ENCODE measurements around the gene PTPN3. TPM values are rescaled to one million over a fixed set of nuclear protein-coding genes. Genes with fewer than 3 reads are reported as not detected.

The PTPN3 gene
- total RNA-seq, 2 experiments from 2014 or later: 0.58 to 1.3 TPM

- Mint-ChIP-seq H3K4me3 (no peak overlapping the region), H3K9me3 (no peaks in the 10 kb centered on the region), H3K27me3 (peaks cover 10% of the 10 kb centered on the region), H3K27ac (no peak overlapping the region), H3K36me3 (ENCODE audit: low read depth) (no peaks in the 10 kb centered on the region), H3K4me1 (ENCODE audit: low read depth) (no peaks in the 10 kb centered on the region)
- intact Hi-C loops (cut with micrococcal nuclease): no loop called here
- POLR2A ChIA-PET: no interaction called here
- ATAC-seq: no peak
- DNase-seq: no peak
- CTCF ChIA-PET: no interaction called here
- no peak for TF ChIP-seq CTCF (IDR thresholded peaks at IDR 0.05)
These were observed 114.8 kb downstream of the PTPN3 start for GRCh38 chr9:109383356-109383755.

- no peak for TF ChIP-seq CTCF (IDR thresholded peaks at IDR 0.05)
- ChIA-PET CTCF (no interaction called here), POLR2A (no interaction called here)
- intact Hi-C loops (cut with micrococcal nuclease): no loop called here
- DNase-seq (no peak), ATAC-seq (no peak)
- H3K27ac Mint-ChIP-seq: no peak overlapping the region
- peaks cover 12% of the 10 kb centered on the region for H3K27me3 Mint-ChIP-seq
- H3K4me1 Mint-ChIP-seq (ENCODE audit: low read depth): no peaks in the 10 kb centered on the region
- H3K4me3 Mint-ChIP-seq: no peak overlapping the region
- no peaks in the 10 kb centered on the region for H3K9me3 Mint-ChIP-seq
- H3K36me3 Mint-ChIP-seq (ENCODE audit: low read depth): no peaks in the 10 kb centered on the region
These were observed 115.5 kb downstream of the PTPN3 start for GRCh38 chr9:109382585-109382984.

- no peak overlapping the region for H3K27ac Mint-ChIP-seq
- DNase-seq: no peak
- ChIA-PET CTCF (no interaction called here), POLR2A (no interaction called here)
- H3K4me3 Mint-ChIP-seq: no peak overlapping the region
- H3K9me3 Mint-ChIP-seq: no peaks in the 10 kb centered on the region
- H3K27me3 Mint-ChIP-seq: peaks cover 12% of the 10 kb centered on the region
- H3K4me1 Mint-ChIP-seq (ENCODE audit: low read depth): no peaks in the 10 kb centered on the region
- no peaks in the 10 kb centered on the region for H3K36me3 Mint-ChIP-seq (ENCODE audit: low read depth)
- intact Hi-C loops (cut with micrococcal nuclease): no loop called here
- ATAC-seq: no peak
- no peak for TF ChIP-seq CTCF (IDR thresholded peaks at IDR 0.05)
These were observed 115.9 kb downstream of the PTPN3 start for GRCh38 chr9:109382182-109382581.

- POLR2A ChIA-PET: interaction anchor here (0.5 kb wide), 1 partner anchor 931 kb away, joined by 4 read pairs; no protein-coding TSS in a partner anchor
- H3K27ac Mint-ChIP-seq: no peak overlapping the region
- TF ChIP-seq CTCF (IDR thresholded peaks at IDR 0.05): no peak
- CTCF ChIA-PET: interaction anchor here (0.6 kb wide), 1 partner anchor 11 kb away, joined by 3 read pairs; no protein-coding TSS in a partner anchor
- intact Hi-C loops (cut with micrococcal nuclease): no loop called here
- H3K4me1 Mint-ChIP-seq (ENCODE audit: low read depth): no peaks in the 10 kb centered on the region
- H3K27me3 Mint-ChIP-seq: peaks cover 7% of the 10 kb centered on the region
- peak; percentile 3 for DNase-seq
- peak; percentile 34 for ATAC-seq
- no peaks in the 10 kb centered on the region for H3K36me3 Mint-ChIP-seq (ENCODE audit: low read depth)
- no peaks in the 10 kb centered on the region for H3K9me3 Mint-ChIP-seq
- no peak overlapping the region for H3K4me3 Mint-ChIP-seq
These were observed 116.9 kb downstream of the PTPN3 start for GRCh38 chr9:109381011-109381729.

- no peaks in the 10 kb centered on the region for H3K36me3 Mint-ChIP-seq (ENCODE audit: low read depth)
- H3K4me1 Mint-ChIP-seq (ENCODE audit: low read depth): no peaks in the 10 kb centered on the region
- ChIA-PET POLR2A (no interaction called here), CTCF (no interaction called here)
- no peak for DNase-seq
- TF ChIP-seq CTCF (IDR thresholded peaks at IDR 0.05): no peak
- no peaks in the 10 kb centered on the region for H3K9me3 Mint-ChIP-seq
- no peak overlapping the region for H3K4me3 Mint-ChIP-seq
- peaks cover 3% of the 10 kb centered on the region for H3K27me3 Mint-ChIP-seq
- intact Hi-C loops (cut with micrococcal nuclease): no loop called here
- no peak overlapping the region for H3K27ac Mint-ChIP-seq
- ATAC-seq: no peak
These were observed 118.6 kb downstream of the PTPN3 start for GRCh38 chr9:109379513-109379912.
